ENCODE results near the gene NDOR1. TPM values are rescaled to one million over a fixed set of nuclear protein-coding genes. Genes with fewer than 3 reads are reported as not detected.

Gene NDOR1
- total RNA-seq, 3 donors from 2014 or later (not counting 1 experiment from before 2014, with no cell fraction given): 31.1 to 36.0 (median 31.9) TPM

GRCh38 chr9:137167747-137168572 is 37.5 kb upstream of the NDOR1 start:
- peaks cover 3% of the 10 kb centered on the region for H3K4me1 ChIP-seq (ENCODE audit: control insufficient read depth, insufficient read depth, low read length)
- H3K27ac Mint-ChIP-seq: no peak overlapping the region
- no peaks in the 10 kb centered on the region for H3K9me3 ChIP-seq (ENCODE audit: control insufficient read depth, insufficient read depth, low read length)
- H3K36me3 Mint-ChIP-seq: no peaks in the 10 kb centered on the region
- intact Hi-C loops (cut with micrococcal nuclease): no loop called here
- no peak overlapping the region for H3K4me3 ChIP-seq (ENCODE audit: low read length)
- peaks cover 7 to 38% of the 10 kb centered on the region in 2 donors for H3K27me3 Mint-ChIP-seq (ENCODE audit: low read depth in 2 of 2)
- H3K9me3 Mint-ChIP-seq: no peaks in the 10 kb centered on the region
- no peaks in the 10 kb centered on the region for H3K36me3 ChIP-seq (ENCODE audit: control insufficient read depth, insufficient read depth, low read length)
- H3K27ac ChIP-seq (ENCODE audit: low read length): no peak overlapping the region
- peak in 1 of 3 donors; percentile 14 for ATAC-seq
- no peak overlapping the region for H3K4me3 Mint-ChIP-seq
- peaks cover 49% of the 10 kb centered on the region for H3K27me3 ChIP-seq (ENCODE audit: control insufficient read depth, insufficient read depth, low read length)
- no peak for DNase-seq
- no peaks in the 10 kb centered on the region for H3K4me1 Mint-ChIP-seq
- WGBS (ENCODE audit: insufficient coverage): 10% methylated on average over 56 of the region's 57 CpGs
- TF ChIP-seq, protein P1, sequence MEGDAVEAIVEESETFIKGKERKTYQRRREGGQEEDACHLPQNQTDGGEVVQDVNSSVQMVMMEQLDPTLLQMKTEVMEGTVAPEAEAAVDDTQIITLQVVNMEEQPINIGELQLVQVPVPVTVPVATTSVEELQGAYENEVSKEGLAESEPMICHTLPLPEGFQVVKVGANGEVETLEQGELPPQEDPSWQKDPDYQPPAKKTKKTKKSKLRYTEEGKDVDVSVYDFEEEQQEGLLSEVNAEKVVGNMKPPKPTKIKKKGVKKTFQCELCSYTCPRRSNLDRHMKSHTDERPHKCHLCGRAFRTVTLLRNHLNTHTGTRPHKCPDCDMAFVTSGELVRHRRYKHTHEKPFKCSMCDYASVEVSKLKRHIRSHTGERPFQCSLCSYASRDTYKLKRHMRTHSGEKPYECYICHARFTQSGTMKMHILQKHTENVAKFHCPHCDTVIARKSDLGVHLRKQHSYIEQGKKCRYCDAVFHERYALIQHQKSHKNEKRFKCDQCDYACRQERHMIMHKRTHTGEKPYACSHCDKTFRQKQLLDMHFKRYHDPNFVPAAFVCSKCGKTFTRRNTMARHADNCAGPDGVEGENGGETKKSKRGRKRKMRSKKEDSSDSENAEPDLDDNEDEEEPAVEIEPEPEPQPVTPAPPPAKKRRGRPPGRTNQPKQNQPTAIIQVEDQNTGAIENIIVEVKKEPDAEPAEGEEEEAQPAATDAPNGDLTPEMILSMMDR (IDR thresholded peaks at IDR 0.05): no peak

DNA sequence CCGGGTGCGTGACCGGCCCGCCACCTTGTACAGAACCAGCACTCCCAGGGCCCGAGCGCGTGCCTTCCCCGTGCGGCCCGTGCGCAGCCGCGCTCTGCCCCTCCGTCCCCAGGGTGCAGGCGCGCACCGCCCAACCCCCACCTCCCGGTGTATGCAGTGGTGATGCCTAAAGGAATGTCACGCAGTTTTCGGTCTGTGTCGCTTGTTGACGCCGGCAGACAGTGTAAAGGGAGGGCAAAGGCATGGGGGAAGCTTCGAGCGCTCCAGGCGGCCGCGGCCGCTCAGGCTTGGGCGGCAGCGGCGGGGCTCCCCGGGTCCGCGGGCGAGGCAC is 37.0 kb upstream of the NDOR1 start:
- DNase-seq (no peak), ATAC-seq (peak in 1 of 3 donors; percentile 21)
- H3K4me1 Mint-ChIP-seq: no peaks in the 10 kb centered on the region
- H3K9me3 ChIP-seq (ENCODE audit: control insufficient read depth, insufficient read depth, low read length): no peaks in the 10 kb centered on the region
- no peaks in the 10 kb centered on the region for H3K36me3 Mint-ChIP-seq
- H3K4me1 ChIP-seq (ENCODE audit: control insufficient read depth, insufficient read depth, low read length): no peaks in the 10 kb centered on the region
- H3K36me3 ChIP-seq (ENCODE audit: control insufficient read depth, insufficient read depth, low read length): no peaks in the 10 kb centered on the region
- H3K27me3 ChIP-seq (ENCODE audit: control insufficient read depth, insufficient read depth, low read length): peaks cover 45% of the 10 kb centered on the region
- H3K27me3 Mint-ChIP-seq (ENCODE audit: low read depth in 2 of 2): peaks cover 7 to 35% of the 10 kb centered on the region in 2 donors
- H3K27ac Mint-ChIP-seq: no peak overlapping the region
- no peak overlapping the region for H3K27ac ChIP-seq (ENCODE audit: low read length)
- H3K4me3 ChIP-seq (ENCODE audit: low read length): no peak overlapping the region
- TF ChIP-seq, protein P1 (IDR thresholded peaks at IDR 0.05): no peak
- intact Hi-C loops (cut with micrococcal nuclease): no loop called here
- H3K9me3 Mint-ChIP-seq: no peaks in the 10 kb centered on the region
- no peak overlapping the region for H3K4me3 Mint-ChIP-seq
- under 1% methylated on average over 36 of the region's 36 CpGs for WGBS (ENCODE audit: insufficient coverage)

GRCh38 chr9:137168904-137169856 is 36.3 kb upstream of the NDOR1 start:
- H3K27me3 ChIP-seq (ENCODE audit: control insufficient read depth, insufficient read depth, low read length): peaks cover 41% of the 10 kb centered on the region
- H3K4me1 ChIP-seq (ENCODE audit: control insufficient read depth, insufficient read depth, low read length): no peaks in the 10 kb centered on the region
- WGBS (ENCODE audit: insufficient coverage): under 1% methylated on average over 124 of the region's 124 CpGs
- intact Hi-C loops (cut with micrococcal nuclease): no loop called here
- DNase-seq (peak in 1 of 2 donors; percentile 40), ATAC-seq (peak in 2 of 3 donors; percentile 46)
- H3K27ac ChIP-seq (ENCODE audit: low read length): no peak overlapping the region
- TF ChIP-seq, protein P1 (IDR thresholded peaks at IDR 0.05): no peak
- no peak overlapping the region for H3K4me3 ChIP-seq (ENCODE audit: low read length)
- H3K36me3 Mint-ChIP-seq: no peaks in the 10 kb centered on the region
- no peaks in the 10 kb centered on the region for H3K4me1 Mint-ChIP-seq
- no peaks in the 10 kb centered on the region for H3K9me3 ChIP-seq (ENCODE audit: control insufficient read depth, insufficient read depth, low read length)
- peaks cover 7 to 31% of the 10 kb centered on the region in 2 donors for H3K27me3 Mint-ChIP-seq (ENCODE audit: low read depth in 2 of 2)
- H3K27ac Mint-ChIP-seq: no peak overlapping the region
- peak overlapping the region; percentile 40 for H3K4me3 Mint-ChIP-seq
- no peaks in the 10 kb centered on the region for H3K36me3 ChIP-seq (ENCODE audit: control insufficient read depth, insufficient read depth, low read length)
- no peaks in the 10 kb centered on the region for H3K9me3 Mint-ChIP-seq
